ENCODE data around the gene ING3.

Gene ING3

DNA sequence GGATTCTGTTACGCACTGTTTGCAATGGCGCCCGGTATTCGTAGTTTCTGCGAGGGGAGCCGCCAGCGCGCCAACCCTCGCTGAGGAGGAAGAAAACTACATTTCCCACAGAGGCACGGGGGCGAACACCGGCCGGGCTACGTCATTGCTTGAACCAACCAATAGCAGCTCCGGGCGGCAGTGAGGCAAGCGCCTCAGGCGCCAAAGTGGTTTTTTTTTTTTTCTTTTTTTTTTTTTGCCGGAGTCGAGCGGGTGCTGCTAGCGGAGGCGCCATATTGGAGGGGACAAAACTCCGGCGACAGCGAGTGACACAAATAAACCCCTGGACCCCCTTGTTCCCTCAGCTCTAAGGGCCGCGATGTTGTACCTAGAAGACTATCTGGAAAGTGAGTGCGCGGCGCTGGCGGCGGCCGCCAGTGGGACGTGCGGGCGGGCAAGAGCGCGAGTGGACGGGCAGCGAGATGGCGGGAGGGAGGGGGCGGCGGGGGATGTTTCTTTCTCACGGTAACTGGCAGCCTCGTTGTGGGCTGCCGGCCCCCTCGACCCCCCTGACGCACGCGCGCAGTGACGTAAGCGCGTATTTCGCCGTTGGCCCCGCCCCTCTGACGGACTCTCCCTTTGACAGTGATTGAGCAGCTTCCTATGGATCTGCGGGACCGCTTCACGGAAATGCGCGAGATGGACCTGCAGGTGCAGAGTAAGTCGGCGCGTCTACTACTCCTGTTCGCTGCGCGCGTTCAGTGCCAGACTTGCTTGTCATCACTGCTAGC lies at the start of gene ING3:
ING3 (plus strand) TSS at position 239 of the 770 bp plus-strand sequence; CDS start at position 359, 120 bp downstream.
- peak; percentile 97 for DNase-seq

- DNase-seq, result no peak
These were observed 35.1 kb upstream of the ING3 start for GRCh38 chr7:120915314-120916105.

- DNase-seq, result no peak
These were observed 34.5 kb upstream of the ING3 start for GRCh38 chr7:120916121-120916520.

DNA sequence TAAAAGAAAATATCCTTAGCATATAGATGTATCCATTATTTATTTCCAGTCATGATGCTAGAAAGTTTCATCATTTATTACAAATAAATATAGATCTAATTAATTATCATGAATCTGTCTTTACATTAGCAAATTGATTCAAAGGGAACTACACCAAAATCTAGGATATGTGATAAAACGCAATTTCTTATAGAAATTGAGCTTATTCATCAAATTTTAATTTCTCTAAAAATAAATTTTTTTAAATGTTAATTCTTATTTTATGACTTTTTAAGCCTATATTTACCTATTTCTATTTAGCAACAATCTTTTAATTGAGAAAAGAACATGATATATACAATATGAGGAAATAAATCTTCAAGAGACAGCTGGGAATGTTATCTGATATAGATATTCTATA lies 34.0 kb upstream of the ING3 start:
- DNase-seq, result no peak

DNA sequence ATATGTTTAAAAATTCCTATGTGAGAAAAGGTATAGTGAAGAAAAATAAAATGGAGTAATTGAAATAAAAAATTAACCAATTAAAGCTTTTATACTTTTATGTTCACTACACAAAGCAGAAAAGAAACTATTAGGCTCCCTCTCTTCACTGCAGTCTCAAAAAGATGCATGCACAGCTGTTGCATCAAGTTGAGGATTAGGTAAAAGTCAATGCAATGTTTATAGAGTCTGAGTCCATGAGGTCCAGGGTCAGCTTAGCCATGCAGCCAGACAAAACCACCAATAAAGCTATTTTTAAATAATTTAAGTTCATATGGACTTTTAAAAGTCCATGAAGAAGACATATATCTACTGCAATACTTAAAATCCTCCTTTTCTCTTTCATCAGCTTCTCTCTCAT lies 31.1 kb upstream of the ING3 start:
- DNase-seq, result no peak

DNA sequence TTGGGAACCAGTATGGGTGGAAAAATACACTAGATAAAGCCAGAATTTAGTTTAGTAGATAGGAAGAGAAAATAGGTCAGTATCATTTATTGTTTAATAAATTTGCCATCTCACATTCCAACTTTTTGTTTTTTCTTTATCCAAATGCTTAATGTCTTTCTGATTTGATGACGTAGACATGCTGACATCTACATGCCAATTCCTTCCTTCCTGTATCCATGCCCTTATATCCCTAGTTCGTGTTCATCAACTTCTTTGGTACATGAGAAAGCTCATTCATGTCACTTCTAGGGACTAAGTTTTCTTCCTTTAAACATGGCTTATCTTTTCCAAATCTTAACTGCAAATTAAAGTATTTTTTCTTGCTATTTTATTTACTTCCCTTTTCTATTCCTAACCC lies 30.5 kb upstream of the ING3 start:
- DNase-seq, result no peak

- DNase-seq, result no peak
These were observed 29.8 kb upstream of the ING3 start for GRCh38 chr7:120920591-120921274.

DNA sequence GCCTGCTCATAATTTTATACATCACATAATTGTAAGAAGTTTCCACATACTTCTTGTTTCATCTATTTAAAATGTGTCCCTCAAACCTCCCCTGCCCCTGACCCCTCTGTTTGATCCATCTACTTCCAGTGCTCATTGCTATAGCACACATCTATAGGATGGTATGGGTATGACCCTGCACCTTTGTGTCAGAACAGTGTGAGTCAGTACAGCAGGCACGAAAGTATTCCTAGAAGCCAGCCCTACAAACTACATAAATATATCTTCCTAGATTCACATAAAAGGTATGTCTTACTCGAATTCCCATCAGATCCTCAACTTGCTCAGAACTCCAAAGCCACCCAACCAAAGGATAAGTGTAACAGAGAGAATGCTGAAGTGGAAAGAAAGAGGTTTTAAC lies 25.7 kb upstream of the ING3 start:
- DNase-seq, result no peak

- DNase-seq, result no peak
These were observed 25.2 kb upstream of the ING3 start for GRCh38 chr7:120925392-120925791.

DNA sequence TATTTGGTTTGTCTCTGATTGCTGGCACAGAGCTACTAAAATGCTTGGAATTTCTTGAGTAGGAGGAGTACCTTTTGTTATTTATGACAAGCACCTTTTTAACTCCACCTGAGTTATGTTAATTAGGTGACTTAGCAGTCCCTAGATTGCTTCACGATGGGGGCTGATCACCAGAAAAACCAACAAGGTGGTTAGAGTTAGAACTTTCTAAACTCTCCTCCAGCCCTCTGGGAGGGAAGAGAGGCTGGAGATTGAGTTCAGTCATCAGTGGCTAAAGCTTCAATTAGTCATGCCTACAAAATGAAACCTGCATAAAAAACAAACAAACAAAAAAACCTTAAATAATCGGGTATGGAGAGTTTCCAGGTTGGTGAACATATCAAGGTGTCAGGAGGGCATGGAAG lies 23.6 kb upstream of the ING3 start:
- DNase-seq, result no peak

DNA sequence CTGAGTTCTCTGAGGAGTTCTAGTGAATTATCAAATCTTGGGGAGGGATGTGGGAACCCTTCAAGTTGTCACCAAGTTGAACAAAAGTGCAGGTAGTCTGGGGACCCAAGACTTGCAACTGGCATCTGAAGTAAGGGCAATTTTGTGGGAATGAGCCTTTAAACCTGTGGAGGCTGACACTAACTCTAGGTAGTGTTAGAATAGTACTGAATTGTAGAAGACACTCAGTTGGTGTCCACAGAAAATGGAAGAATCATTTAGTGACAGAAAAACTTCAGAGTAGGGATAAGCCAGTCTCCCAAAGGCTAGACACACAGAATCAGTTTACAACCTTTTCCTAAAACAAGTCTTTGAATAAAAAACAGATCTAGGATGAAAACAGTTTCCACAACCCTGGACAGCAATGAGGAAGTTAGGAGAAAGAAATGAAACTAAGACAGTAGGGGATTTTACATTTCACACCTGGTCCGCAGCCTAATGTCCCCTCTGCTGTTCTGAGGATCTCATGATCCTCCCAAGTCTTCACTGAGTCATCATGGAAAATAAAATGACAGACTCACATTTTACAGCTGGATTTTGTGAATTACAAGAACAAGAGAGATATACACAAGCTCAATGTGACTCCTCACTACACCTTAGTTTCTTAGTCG lies 23.0 kb upstream of the ING3 start:
- no peak for DNase-seq

GRCh38 chr7:120931243-120931642 lies 19.3 kb upstream of the ING3 start:
- no peak for DNase-seq

DNA sequence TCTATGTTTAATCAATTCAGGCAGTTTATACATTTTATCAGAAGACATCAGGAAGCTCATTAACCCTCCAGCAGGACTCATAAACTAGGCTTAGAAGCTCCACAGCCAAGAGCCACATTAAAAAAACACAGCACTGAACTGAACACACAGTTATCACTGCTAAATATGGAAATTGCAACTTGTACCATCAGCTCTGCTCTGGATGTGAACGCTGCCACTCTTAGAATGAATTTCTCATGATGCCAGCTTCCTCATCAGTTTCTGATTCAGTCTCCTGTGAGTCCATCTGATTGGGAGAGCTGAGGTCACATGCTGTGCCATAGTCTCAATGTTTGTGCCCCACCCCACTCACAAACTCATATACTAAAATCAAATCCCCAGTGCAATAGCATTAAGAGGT lies 17.1 kb upstream of the ING3 start:
- no peak for DNase-seq

DNA sequence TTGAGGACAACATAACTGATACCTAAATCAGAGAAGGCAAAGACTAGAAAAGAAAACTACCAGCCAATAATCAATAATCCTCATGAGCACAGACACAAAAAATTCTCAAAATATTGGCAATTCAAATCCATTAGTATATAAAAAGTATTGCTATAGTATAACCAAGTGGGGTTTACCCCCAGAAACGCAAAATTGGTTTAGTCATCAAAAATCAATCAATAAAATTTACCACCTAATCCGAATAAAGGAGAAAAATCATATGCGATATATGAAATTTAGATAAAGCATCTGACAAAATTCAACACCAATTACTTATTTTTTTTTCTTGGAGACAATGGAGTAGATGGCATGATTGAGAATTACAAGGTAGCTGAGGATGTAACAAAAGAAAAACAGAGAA lies 11.2 kb upstream of the ING3 start:
- DNase-seq, result no peak

- DNase-seq, result no peak
These were observed 9.5 kb upstream of the ING3 start for GRCh38 chr7:120941064-120941463.

DNA sequence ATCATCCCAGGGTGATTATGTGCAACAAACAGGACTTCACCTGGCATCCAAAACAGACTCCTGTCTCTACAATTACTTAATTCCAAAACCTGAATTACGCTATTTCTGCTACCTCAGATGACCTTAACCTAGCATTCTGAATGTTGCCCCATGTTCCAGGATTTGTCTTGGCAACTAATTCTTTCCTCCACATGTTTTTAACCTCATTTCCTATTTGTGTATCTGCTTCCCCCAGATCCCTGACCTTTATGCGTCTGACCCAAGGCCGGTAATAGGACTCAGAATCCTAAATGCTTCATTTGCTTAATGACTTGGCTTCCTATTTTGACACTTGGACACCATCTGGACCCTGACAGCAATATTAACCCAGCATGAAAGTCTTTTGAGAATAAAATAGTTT lies 8.7 kb upstream of the ING3 start:
- no peak for DNase-seq

- no peak for DNase-seq
These were observed 7.7 kb upstream of the ING3 start for GRCh38 chr7:120942861-120943260.

- no peak for DNase-seq
These were observed 5.6 kb upstream of the ING3 start for GRCh38 chr7:120944826-120945562.

DNA sequence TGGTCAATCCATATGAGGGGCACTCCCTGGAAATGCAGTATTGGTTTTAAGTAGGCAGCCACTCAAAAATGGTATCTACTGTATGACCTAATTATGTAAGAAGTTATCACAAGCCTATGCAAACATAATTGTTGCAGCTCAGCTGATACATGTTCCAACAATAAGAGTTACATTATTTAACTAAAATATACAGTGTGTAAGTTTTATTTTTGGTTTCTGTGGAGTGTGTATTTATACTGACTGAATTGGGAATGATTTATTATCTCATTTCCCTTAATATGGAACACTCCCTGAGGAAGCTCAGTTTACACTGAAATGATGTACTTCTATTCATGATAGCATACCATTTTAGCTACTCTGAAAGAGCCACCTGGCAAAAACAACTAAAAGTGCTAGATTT lies 2.6 kb upstream of the ING3 start:
- DNase-seq, result no peak

DNA sequence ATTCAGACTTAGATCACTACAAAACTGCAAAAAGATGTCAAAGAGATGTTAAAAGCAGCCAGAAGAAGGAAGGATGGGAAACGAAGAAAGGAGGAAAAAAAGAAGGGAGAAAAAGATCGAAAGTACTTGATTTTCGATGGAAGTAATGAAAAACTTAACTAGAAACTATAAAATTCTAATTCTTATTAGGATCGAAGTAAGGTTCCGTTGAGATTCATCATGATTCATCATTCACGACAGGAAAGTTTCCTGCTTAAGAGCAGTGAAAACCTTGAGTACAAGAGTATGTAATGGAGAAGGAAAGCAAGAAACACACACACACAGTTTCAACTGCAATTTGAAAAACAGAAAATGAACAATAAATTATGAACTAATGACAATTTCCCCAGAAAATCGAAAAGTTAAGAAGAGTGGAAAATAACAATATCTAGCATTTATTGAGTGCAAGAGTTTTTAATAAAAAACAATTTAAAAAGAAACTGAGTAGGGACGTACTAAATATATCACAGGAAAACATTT lies 1.1 kb upstream of the ING3 start:
- no peak for DNase-seq

DNA sequence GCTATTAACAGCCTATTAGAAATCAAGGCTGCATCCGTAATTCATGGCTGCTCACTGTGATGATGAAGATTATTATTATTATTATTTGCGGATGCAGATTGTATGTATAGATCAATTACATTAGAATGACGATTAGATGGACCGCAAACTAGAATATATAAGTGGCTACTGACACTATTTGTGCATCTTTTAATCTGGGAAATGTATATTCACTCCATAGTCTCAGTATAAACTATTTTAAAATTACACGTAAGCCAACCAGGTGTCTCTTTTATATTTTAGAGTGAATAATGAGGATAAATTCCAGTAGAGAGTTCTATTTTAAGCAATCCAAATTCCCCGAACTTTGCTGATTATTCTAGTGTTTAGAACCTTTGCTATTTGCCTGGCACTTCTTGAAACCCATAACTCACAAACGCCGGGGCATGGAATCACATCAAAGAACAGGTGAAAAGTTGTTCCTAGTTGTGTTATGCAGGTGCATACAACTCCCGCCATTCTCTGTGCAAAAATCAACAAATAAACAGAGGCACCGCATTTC lies 509 bp upstream of the ING3 start:
- no peak for DNase-seq

- no peak for DNase-seq
These were observed 727 bp downstream of the ING3 start for GRCh38 chr7:120951309-120951699.

Measured in NK-92 treated with Interleukin-12 subunit alpha and Interleukin-12 subunit beta, amount 100 ng/mL, for 24 hours (cell line).